ENCODE data around the gene AKT3.

AKT3 gene

DNA sequence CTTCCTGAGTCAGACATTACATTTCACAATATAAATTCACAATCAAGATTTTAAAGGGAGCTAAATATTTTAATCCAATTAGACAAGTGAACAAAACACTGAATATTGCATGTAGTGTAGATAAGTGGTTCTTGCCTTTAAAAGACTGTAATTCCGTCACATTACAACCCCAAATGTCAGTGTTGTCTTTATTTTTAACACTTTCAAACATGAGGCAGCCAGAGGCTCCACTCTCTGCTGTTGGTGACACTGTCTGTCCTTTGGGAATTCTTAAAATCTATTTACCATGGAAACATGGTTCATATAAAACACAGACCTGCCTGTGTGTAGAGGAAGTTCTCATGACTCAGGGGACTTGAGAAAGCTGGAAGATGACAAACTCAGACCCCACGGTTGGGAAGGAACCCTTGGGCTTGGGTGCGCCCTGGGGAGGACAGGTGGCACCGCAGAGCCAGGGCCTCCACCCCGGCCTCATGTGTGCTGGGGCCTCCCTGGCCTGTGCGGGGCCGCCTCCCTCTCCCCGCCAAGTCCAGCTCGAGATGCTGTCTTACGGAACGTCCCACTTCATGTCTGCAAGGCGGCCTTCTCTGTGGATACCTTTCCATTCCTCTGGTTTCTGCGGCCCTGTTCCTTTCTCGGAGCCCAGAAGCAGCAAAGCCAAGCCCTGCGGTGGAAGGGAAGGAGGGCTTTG, 355.2 kb downstream of the AKT3 start:
- no peak overlapping the region for H3K4me3 ChIP-seq (replicated peaks; ENCODE audit: low read depth, low read length)
- DNase-seq (ENCODE audit: low read depth) = no peak
- TF ChIP-seq, protein P1, sequence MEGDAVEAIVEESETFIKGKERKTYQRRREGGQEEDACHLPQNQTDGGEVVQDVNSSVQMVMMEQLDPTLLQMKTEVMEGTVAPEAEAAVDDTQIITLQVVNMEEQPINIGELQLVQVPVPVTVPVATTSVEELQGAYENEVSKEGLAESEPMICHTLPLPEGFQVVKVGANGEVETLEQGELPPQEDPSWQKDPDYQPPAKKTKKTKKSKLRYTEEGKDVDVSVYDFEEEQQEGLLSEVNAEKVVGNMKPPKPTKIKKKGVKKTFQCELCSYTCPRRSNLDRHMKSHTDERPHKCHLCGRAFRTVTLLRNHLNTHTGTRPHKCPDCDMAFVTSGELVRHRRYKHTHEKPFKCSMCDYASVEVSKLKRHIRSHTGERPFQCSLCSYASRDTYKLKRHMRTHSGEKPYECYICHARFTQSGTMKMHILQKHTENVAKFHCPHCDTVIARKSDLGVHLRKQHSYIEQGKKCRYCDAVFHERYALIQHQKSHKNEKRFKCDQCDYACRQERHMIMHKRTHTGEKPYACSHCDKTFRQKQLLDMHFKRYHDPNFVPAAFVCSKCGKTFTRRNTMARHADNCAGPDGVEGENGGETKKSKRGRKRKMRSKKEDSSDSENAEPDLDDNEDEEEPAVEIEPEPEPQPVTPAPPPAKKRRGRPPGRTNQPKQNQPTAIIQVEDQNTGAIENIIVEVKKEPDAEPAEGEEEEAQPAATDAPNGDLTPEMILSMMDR (IDR thresholded peaks at IDR 0.05; ENCODE audit: low read length, missing control alignments) = no peak

DNA sequence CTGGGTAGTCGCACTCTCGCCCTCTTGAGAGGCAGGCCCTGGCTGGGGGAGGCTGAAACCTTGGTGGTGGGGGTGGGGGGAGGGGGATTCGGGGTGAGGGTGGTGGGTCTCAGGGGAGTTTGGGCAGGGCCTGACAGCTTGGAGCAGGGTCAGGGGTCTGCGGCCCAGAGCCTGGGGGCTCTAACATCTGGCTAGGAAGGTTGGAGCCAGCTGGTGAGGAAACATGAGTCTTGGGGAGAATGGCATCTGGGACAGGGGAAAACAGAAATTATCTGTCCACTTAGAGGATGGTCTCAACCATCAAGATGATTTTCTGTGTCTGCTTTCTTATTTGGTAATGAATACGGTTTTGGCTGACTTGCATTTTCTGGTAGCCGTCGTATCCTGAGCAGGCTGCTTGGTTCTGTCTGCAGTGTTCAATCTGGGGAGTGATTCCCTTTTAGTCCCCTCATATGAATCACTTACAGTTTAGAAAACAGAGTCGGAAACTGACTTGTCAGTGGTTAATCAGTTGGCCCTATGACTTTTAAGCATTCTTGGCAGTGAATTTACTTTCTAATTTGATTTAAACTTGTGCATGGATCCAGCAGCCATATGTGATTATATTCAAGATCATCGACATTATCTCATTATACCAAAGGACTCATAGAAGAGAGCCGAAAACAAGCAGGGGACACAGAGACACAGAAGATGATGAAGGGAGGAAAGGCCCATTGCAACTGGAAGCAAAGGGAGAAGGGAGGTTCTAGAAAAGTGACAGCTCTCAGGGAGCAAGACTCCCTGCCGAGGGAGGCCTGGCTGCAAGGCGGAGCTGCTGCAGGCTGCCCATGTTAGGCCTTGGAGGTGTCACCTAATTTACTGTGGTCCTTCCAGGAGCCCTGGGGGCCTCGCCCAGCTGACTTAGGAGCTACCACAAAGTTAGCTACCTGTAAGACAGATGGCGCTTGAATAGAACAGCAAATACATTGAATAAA, 356.6 kb downstream of the AKT3 start:
- H3K4me3 ChIP-seq (replicated peaks; ENCODE audit: low read depth, low read length) = no peak overlapping the region
- TF ChIP-seq, protein P1 (IDR thresholded peaks at IDR 0.05; ENCODE audit: low read length, missing control alignments) = no peak
- peak; percentile 36 for DNase-seq (ENCODE audit: low read depth)

DNA sequence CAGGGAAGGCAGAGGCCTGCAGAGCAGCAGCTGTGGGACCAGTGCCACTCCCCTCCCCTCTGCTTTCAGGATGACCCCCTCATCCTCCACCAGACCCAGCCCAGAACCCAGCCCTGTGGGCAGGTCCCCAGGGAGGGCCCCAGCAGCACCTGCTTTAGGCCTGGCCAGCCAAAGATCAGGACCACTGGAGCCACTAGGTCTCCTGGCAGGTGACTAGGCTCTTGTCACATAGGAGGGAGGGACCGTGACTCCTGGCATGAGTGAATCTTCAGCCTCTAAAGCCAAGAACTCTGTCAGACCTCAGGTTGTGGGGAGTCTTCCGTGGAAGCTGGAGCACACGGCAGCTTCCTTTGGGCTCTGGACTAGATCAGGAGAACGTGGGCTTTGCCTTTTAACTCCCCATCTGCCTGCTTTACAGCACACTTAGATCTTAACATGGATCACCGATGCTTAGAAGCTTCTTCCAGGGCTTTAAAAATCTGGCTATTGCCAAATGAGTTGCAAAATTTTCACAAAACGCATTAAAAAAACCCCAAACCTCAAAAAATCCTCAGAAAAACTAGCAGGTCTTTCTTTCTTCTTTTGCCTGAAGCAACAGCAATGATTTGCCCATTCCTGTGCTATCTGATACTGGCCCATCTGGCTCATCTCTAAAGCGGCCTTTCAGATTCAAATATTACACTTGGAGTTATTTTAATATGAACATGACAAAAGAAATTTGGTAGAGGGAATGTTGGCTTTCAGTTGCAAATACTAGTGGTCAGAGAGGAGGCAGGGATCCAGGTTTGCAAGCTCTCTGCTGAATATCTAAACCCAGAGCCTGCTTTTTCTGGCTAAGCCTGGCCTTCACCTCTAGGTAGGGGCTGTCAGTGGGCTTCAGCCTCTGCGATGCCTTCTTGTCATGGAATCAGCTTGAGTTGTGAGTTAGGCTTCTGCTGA, 359.0 kb downstream of the AKT3 start:
- no peak for DNase-seq (ENCODE audit: low read depth)
- TF ChIP-seq, protein P1 (IDR thresholded peaks at IDR 0.05; ENCODE audit: low read length, missing control alignments) = no peak
- H3K4me3 ChIP-seq (replicated peaks; ENCODE audit: low read depth, low read length) = no peak overlapping the region

DNA sequence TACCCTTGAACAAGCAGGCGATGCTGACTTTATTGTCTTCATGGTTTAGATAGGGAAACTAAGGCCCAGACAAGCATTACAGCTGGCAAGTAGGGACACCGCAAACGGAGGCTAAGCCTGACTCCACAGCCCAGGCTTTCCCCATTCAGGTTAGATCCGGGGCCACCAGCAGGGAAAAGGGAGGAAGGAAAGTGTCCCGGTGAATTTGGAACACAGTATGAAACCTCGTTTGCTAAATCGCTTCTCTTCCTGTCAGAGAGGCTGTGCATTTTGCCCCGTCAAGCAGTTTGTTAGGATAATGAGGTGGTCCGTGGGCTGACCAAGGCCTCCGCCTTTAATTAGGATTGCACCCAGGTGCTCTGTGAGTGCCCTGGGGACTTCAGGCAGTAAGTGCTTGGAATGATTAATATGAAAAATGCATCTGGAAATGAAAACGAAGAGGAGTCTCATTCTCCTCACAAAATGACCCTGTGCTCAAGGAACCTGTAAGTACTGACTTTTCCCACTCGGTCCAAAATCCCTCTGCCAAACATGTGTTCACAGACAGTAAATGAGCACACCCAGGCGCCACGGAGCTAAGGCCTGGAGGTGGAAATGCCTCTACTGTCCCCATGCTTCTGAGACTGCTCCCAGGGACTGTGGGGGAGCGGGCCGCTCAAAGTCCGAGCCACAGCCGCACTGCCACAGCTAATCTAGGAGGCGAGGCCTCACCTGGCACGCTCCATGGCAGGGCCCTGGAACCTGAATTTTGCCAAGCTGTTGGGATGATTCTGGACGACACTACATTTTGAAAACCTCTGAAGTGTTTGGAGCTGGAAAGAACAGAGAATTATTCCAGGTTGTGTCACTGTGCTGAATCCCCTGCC, 360.1 kb downstream of the AKT3 start:
- no peak overlapping the region for H3K4me3 ChIP-seq (replicated peaks; ENCODE audit: low read depth, low read length)
- TF ChIP-seq, protein P1 (IDR thresholded peaks at IDR 0.05; ENCODE audit: low read length, missing control alignments) = no peak
- DNase-seq (ENCODE audit: low read depth) = no peak

DNA sequence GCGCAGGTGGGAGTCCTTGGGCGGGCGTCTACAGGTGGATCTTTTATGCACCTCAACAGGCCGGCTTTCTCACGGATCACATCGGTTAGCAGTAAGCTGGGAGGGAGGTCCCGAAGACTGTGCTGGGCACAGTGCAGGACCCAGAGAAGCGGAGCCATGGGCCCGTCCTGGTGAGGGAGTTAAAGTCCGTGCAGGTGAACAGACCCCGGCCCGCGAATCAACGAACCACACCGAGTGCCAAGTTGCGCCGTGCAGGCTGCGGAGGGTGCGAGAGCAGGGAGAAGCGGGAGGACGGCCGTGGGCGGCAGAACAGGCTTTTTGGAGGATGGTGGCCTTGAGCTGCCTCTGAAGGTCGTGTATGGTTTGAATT, 360.9 kb downstream of the AKT3 start:
- no peak for DNase-seq (ENCODE audit: low read depth)
- H3K4me3 ChIP-seq (replicated peaks; ENCODE audit: low read depth, low read length) = no peak overlapping the region
- TF ChIP-seq, protein P1 (IDR thresholded peaks at IDR 0.05; ENCODE audit: low read length, missing control alignments) = no peak
